Adrenal gland (tissue), 5 donors: ENCODE data around the gene CCDC63.

Source experiments
- CTCF ChIP-seq, 6 experiments: fragments of 450-650 bp in 4 of 6; fragments of 200-600 bp in 2 of 6; sonication (generic) in 1 of 6; IDR thresholded peaks; 1 replicate in 5 of 6; 2 replicates in 1 of 6; pipeline versions ENCODE4 v1.5.1 to v1.8.0; 2016 to 2021; ENCODE audit warnings: antibody characterized with exemption in 6 of 6, mild to moderate bottlenecking in 2 of 6, moderate library complexity in 1 of 6
- POLR2A ChIP-seq, 2 donors: fragments of 450-650 bp; IDR thresholded peaks; one replicate each; pipeline ENCODE4 v1.6.1; 2017; ENCODE audit warnings: antibody characterized with exemption in 2 of 2, mild to moderate bottlenecking in 2 of 2, moderate library complexity in 1 of 2
- donor health status: DM: no; HTN: no; CAD: no.

GRCh38 chr12:110912263-110912662 is 65.5 kb downstream of the CCDC63 start:
- TF ChIP-seq POLR2A (IDR thresholded peaks at IDR 0.05) (no peak), CTCF (IDR thresholded peaks at IDR 0.05) (no peak)
